Neural cell (in vitro differentiated cells): Measurements from ENCODE around the gene PTPRS. TPM values are rescaled to one million over a fixed set of nuclear protein-coding genes. Genes with fewer than 3 reads are reported as not detected.

ENCODE experiments used
- H2AFZ ChIP-seq: fragments of 200-600, 300-800 bp; sonication (generic), shearing (Covaris generic); 2 replicates; pipeline ENCODE4 v1.6.0; 2014; ENCODE audit warnings: low read depth, mild to moderate bottlenecking, antibody characterized with exemption, low read length, moderate library complexity
- H3F3A ChIP-seq: fragments of 200-600 bp; shearing (Covaris generic); 2 replicates; pipeline ENCODE4 v1.6.1; 2016; ENCODE audit warnings: mild to moderate bottlenecking, moderate library complexity, mixed read lengths, antibody characterized with exemption, low read length; ENCODE audit not compliant: insufficient read depth, poor library complexity, severe bottlenecking
- H3K27ac ChIP-seq: fragments of 200-600, 300-800 bp; sonication (generic), shearing (Covaris generic); 2 replicates; pipeline ENCODE4 v1.5.1; 2014; ENCODE audit warnings: mild to moderate bottlenecking, low read length, moderate library complexity
- H3K27me3 ChIP-seq: fragments of 300-800, 200-600 bp; sonication (generic), shearing (Covaris generic); 2 replicates; pipeline ENCODE4 v1.6.0; 2014; ENCODE audit warnings: mild to moderate bottlenecking, low read depth, low read length, moderate library complexity; ENCODE audit not compliant: insufficient read depth
- H3K36me3 ChIP-seq: fragments of 300-800, 200-600 bp; sonication (generic), shearing (Covaris generic); 2 replicates; pipeline ENCODE4 v1.5.1; 2014; ENCODE audit warnings: mild to moderate bottlenecking, antibody characterized with exemption, low read length, moderate library complexity; ENCODE audit not compliant: insufficient read depth
- H3K4me2 ChIP-seq: fragments of 300-800, 200-600 bp; sonication (generic), shearing (Covaris generic); 2 replicates; pipeline ENCODE4 v1.6.0; 2014; ENCODE audit warnings: mild to moderate bottlenecking, low read length
- H3K4me3 ChIP-seq: fragments of 300-800, 200-600 bp; sonication (generic), shearing (Covaris generic); 2 replicates; pipeline ENCODE4 v1.5.1; 2014; ENCODE audit warnings: mild to moderate bottlenecking, low read length, moderate library complexity
- H3K79me2 ChIP-seq: fragments of 200-600 bp; shearing (Covaris generic); replicated peaks from 2 replicates; pipeline ENCODE4 v1.6.0; 2014; ENCODE audit warnings: mild to moderate bottlenecking, low read length, moderate library complexity; ENCODE audit not compliant: insufficient read depth
- H3K9ac ChIP-seq: fragments of 300-800, 200-600 bp; sonication (generic), shearing (Covaris generic); 2 replicates; pipeline ENCODE4 v1.6.1; 2016; ENCODE audit warnings: mild to moderate bottlenecking, low read length, mixed read lengths
- H3K9me2 ChIP-seq: fragments of 200-600 bp; shearing (Covaris generic); 2 replicates; pipeline ENCODE4 v1.6.1; 2016; ENCODE audit warnings: mild to moderate bottlenecking, low read length, mixed read lengths; ENCODE audit not compliant: insufficient read depth
- H3K9me3 ChIP-seq: fragments of 200-600, 300-800 bp; sonication (generic), shearing (Covaris generic); 2 replicates; pipeline ENCODE4 v1.6.1; 2016; ENCODE audit warnings: mild to moderate bottlenecking, mixed run types, low read length, moderate library complexity, mixed read lengths
- H4K20me1 ChIP-seq: fragments of 200-600 bp; shearing (Covaris generic); 2 replicates; pipeline ENCODE4 v1.6.1; 2016; ENCODE audit warnings: mild to moderate bottlenecking, mixed run types; ENCODE audit not compliant: insufficient read depth
- EP300 ChIP-seq: fragments of 450-650 bp; conservative IDR thresholded peaks from 2 replicates; pipeline ENCODE4 v1.6.1; 2014; ENCODE audit warnings: antibody characterized with exemption, mild to moderate bottlenecking, moderate library complexity; ENCODE audit not compliant: poor library complexity, severe bottlenecking
- EZH2 ChIP-seq: fragments of 200-600, 300-800 bp; shearing (Covaris generic), sonication (generic); IDR thresholded peaks from 2 replicates; pipeline ENCODE4 v1.6.1; 2014; ENCODE audit warnings: antibody characterized with exemption, low read length, borderline replicate concordance, mild to moderate bottlenecking; ENCODE audit not compliant: insufficient read depth, poor library complexity, severe bottlenecking
- MXI1 ChIP-seq: fragments of 450-650 bp; conservative IDR thresholded peaks from 2 replicates; pipeline ENCODE4 v1.6.1; 2014; ENCODE audit warnings: antibody characterized with exemption, mild to moderate bottlenecking; ENCODE audit not compliant: poor library complexity, severe bottlenecking
- POLR2AphosphoS5 ChIP-seq: IDR thresholded peaks from 2 replicates; pipeline ENCODE4 v1.6.1; 2012
- RAD21 ChIP-seq: fragments of 450-650 bp; conservative IDR thresholded peaks from 2 replicates; pipeline ENCODE4 v1.6.1; 2014; ENCODE audit warnings: antibody characterized with exemption, mild to moderate bottlenecking, moderate library complexity
- SMC3 ChIP-seq: fragments of 450-650 bp; conservative IDR thresholded peaks from 2 replicates; pipeline ENCODE4 v1.6.1; 2014; ENCODE audit warnings: antibody characterized with exemption, mild to moderate bottlenecking, moderate library complexity; ENCODE audit not compliant: poor library complexity
- TAF1 ChIP-seq: IDR thresholded peaks from 2 replicates; pipeline ENCODE4 v1.6.1; 2012; ENCODE audit warnings: low read depth
- polyA plus RNA-seq: library from polyadenylated mRNA; depleted of rRNA; stranded (reverse); fragments of >200 nt; gene quantifications from 2 replicates; pipeline ENCODE4 v1.2.3, GENCODE V29; 2014
- TF ChIP-seq, protein P1 (sequence below): IDR thresholded peaks from 2 replicates; pipeline ENCODE4 v1.6.1; 2012; ENCODE audit warnings: borderline replicate concordance
- TF ChIP-seq, protein P2 (sequence below): fragments of 450-650 bp; IDR thresholded peaks from 2 replicates; pipeline ENCODE4 v1.5.1; 2014; ENCODE audit warnings: antibody characterized with exemption, mild to moderate bottlenecking, moderate library complexity; ENCODE audit not compliant: poor library complexity, severe bottlenecking

The PTPRS gene
- polyA plus RNA-seq, 1 donor from 2014 or later: 121 TPM

DNA sequence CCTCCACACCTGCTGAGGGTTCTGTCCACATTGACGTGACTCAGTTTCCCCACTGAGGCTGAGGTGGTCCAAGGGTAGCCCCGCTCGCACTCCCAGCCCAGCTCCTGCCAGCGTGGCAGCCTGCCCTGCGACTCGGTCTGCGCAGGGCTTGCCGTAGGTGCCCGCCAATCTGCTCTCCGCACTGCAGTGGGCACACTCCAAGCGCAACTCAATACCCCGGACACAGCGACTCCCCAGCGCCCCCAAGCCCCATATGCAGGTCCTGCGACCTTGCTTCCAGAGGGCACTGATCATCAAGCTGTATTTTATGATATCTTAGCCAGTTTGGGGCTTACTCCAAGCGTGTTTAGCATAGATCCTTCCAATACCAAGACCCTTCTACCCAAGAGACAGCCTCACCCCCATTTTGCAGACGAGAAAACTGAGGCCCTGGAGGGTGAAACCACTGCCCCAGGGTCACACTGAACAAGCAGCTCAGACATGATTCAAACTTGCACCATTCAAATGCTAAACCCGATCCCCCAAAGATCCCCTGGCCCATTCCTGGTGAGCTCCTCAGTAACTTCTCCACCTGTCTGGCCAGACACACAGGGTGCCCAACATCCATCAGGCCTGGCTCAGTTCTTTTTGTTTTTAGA, 13.5 kb downstream of the PTPRS start:
- Histone ChIP-seq H3K4me2 (no peak overlapping the region), H3K9ac (no peak overlapping the region), H3K9me2 (no peaks in the 10 kb centered on the region), H3K79me2 (peaks cover 77% of the 10 kb centered on the region), H3F3A (no peaks in the 10 kb centered on the region), H3K9me3 (peaks cover 2% of the 10 kb centered on the region), H2AFZ (no peak overlapping the region), H3K27ac (no peak overlapping the region), H3K36me3 (no peaks in the 10 kb centered on the region), H4K20me1 (peaks cover 76% of the 10 kb centered on the region), H3K27me3 (no peaks in the 10 kb centered on the region), H3K4me3 (no peak overlapping the region)
- TF ChIP-seq SMC3 (no peak), TAF1 (no peak), EP300 (no peak), EZH2 (no peak), RAD21 (no peak), POLR2AphosphoS5 (no peak), MXI1 (no peak)
- TF ChIP-seq, protein P1, sequence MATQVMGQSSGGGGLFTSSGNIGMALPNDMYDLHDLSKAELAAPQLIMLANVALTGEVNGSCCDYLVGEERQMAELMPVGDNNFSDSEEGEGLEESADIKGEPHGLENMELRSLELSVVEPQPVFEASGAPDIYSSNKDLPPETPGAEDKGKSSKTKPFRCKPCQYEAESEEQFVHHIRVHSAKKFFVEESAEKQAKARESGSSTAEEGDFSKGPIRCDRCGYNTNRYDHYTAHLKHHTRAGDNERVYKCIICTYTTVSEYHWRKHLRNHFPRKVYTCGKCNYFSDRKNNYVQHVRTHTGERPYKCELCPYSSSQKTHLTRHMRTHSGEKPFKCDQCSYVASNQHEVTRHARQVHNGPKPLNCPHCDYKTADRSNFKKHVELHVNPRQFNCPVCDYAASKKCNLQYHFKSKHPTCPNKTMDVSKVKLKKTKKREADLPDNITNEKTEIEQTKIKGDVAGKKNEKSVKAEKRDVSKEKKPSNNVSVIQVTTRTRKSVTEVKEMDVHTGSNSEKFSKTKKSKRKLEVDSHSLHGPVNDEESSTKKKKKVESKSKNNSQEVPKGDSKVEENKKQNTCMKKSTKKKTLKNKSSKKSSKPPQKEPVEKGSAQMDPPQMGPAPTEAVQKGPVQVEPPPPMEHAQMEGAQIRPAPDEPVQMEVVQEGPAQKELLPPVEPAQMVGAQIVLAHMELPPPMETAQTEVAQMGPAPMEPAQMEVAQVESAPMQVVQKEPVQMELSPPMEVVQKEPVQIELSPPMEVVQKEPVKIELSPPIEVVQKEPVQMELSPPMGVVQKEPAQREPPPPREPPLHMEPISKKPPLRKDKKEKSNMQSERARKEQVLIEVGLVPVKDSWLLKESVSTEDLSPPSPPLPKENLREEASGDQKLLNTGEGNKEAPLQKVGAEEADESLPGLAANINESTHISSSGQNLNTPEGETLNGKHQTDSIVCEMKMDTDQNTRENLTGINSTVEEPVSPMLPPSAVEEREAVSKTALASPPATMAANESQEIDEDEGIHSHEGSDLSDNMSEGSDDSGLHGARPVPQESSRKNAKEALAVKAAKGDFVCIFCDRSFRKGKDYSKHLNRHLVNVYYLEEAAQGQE: no peak
- TF ChIP-seq, protein P2, sequence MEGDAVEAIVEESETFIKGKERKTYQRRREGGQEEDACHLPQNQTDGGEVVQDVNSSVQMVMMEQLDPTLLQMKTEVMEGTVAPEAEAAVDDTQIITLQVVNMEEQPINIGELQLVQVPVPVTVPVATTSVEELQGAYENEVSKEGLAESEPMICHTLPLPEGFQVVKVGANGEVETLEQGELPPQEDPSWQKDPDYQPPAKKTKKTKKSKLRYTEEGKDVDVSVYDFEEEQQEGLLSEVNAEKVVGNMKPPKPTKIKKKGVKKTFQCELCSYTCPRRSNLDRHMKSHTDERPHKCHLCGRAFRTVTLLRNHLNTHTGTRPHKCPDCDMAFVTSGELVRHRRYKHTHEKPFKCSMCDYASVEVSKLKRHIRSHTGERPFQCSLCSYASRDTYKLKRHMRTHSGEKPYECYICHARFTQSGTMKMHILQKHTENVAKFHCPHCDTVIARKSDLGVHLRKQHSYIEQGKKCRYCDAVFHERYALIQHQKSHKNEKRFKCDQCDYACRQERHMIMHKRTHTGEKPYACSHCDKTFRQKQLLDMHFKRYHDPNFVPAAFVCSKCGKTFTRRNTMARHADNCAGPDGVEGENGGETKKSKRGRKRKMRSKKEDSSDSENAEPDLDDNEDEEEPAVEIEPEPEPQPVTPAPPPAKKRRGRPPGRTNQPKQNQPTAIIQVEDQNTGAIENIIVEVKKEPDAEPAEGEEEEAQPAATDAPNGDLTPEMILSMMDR: no peak

DNA sequence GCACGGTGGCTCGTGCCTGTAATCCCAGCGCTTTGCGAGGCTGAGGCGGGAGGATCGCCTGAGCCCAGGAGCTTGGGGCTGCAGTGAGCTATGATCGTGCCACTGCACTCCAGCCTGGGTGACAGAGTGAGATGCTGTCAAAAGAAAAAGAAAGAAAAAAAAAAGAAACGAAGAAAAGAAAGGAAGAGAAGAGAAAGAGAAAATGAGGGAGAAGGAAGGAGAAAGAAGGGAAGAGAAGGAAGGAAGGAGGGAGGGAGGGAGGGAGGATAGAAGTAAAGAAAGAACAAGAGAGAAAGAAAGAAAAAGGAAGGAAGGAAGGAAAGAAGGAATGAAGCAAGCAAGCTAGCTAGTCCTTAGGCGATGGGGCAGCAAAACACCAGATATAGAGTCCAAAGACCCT, 14.1 kb downstream of the PTPRS start:
- no peak overlapping the region for H3K4me2 ChIP-seq
- H3K9me3 ChIP-seq: peaks cover 2% of the 10 kb centered on the region
- H4K20me1 ChIP-seq: peaks cover 76% of the 10 kb centered on the region
- H2AFZ ChIP-seq: no peak overlapping the region
- H3K4me3 ChIP-seq: no peak overlapping the region
- no peak for TF ChIP-seq POLR2AphosphoS5
- no peak for TF ChIP-seq RAD21
- TF ChIP-seq MXI1: no peak
- TF ChIP-seq, protein P1: no peak
- TF ChIP-seq, protein P2: no peak
- TF ChIP-seq SMC3: no peak
- no peak for TF ChIP-seq TAF1
- TF ChIP-seq EP300: no peak
- no peak for TF ChIP-seq EZH2
- H3K36me3 ChIP-seq: no peaks in the 10 kb centered on the region
- H3F3A ChIP-seq: no peaks in the 10 kb centered on the region
- no peaks in the 10 kb centered on the region for H3K27me3 ChIP-seq
- H3K79me2 ChIP-seq: peaks cover 78% of the 10 kb centered on the region
- H3K9me2 ChIP-seq: no peaks in the 10 kb centered on the region
- H3K27ac ChIP-seq: no peak overlapping the region
- no peak overlapping the region for H3K9ac ChIP-seq
